Esophagus mucosa (tissue), 1 donor: ENCODE measurements around the gene SEC11A. TPM values are rescaled to one million over a fixed set of nuclear protein-coding genes. Genes with fewer than 3 reads are reported as not detected.
"Not testable (repeated sequence)": the region's sequence is repeated elsewhere in the genome, so short reads cannot be mapped to it uniquely, and the experiment has no call there.

Source experiments
- ATAC-seq: fragments of 200-7000 bp; cut with Tn5 transposase; one replicate; pipeline ENCODE4 v1.9.1; 2020
- total RNA-seq: library from RNA; stranded (reverse); gene quantifications from one replicate; pipeline ENCODE4 v1.2.4, GENCODE V29; 2023
- donor health status: DM: yes; HTN: yes; CAD: no.

SEC11A gene
- total RNA-seq, 1 donor from 2014 or later: 65.4 TPM

GRCh38 chr15:84736375-84736774 is 20.4 kb upstream of the SEC11A start:
- no peak for ATAC-seq

DNA sequence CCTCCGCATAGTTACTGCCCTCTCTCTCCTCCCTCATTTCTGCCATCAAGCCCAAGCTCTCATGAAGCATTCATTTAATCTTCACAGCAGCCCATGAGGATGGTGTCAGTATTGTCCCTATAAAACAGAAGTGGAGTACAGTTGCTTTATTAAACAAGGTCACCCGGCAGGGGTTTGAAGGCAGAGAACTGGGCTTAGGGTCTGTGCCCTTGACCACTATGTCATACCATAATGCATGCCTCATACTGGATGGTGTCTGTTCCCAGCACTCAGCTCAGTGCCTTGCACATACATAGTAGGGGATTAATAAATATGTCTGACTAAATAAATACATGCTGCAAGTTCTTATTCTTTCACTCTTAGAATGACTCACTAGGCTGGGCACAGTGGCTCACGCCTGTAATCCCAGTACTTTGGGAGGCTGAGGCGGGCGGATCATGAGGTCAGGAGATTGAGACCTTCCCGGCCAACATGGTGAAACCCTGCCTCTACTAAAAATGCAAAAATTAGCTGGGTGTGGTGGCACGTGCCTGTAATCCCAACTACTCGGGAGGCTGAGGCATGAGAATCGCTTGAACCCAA is 19.6 kb upstream of the SEC11A start:
- peak; percentile 93 for ATAC-seq

DNA sequence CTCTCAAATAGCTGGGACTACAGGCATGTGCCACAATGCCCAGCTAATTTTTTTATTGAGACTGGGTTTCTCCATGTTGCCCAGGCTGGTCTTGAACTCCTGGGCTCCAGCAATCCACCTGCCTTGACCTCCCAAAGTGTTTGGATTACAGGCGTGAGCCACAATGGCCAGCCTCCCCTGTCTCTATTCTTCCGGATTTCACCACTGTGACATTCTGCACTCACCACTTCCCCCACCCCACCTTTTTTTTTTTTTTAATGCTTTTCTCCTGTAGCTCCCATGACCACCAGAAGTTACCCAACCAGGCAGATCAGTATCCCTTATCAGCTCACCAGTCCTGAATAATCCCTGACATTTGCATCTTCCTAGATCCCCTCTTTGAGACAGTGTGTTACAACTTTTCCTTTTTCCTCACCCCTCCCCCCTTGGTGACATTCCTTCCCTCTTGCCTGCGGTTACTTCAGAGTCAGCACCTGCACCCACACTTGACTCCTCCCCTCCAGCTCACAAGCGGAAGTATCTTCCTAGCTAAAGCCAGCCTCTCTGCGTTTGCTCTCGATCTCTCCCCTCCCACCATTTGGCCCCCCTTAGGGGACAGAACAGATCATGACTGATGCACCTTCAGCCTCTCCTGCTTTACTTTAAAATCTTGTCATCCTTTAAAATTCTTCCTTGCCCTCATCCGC is 19.0 kb upstream of the SEC11A start:
- ATAC-seq: peak; percentile 87

DNA sequence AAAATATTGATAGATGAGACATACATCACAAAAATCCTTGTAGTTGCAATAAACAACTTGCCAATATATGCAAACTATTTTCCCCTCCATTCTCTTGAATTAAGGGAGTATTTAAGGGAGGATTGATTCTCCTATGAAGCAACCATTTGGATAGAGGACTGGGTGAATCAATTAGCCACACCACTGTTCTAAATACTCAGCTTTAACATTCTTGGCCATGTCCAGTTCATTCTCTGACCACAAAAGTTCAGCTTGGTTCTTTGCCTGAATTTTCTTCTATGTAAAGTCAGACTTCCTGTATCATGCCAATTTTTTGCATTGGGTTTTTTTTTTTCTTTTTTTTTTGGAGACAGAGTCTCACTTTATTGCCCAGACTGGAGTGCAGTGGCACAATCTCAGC is 15.8 kb upstream of the SEC11A start:
- no peak for ATAC-seq

- no peak for ATAC-seq
Measured at GRCh38 chr15:84727429-84727828, 11.5 kb upstream of the SEC11A start.

GRCh38 chr15:84725001-84725491 is 9.1 kb upstream of the SEC11A start:
- ATAC-seq: peak; percentile 62

DNA sequence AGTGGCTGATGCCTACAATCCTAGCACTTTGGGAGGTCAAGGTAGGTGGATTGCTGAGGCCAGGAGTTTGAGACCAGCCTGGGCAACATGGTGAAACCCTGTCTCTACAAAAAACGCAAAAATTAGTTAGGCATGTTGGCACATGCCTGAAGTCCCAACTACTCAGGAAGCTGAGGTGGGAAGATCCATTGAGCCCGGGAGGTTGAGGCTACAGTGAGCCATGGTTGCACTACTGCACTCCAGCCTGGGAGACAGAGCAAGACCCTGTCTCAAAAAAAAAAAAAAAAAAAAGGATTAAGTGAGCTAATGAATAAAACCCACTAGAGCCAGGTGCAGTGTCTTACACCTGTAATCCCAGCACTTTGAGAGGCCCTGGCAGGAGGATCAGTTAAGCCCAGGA is 6.7 kb upstream of the SEC11A start:
- ATAC-seq: no peak

- no peak for ATAC-seq
Measured at GRCh38 chr15:84721371-84721770, 5.4 kb upstream of the SEC11A start.

DNA sequence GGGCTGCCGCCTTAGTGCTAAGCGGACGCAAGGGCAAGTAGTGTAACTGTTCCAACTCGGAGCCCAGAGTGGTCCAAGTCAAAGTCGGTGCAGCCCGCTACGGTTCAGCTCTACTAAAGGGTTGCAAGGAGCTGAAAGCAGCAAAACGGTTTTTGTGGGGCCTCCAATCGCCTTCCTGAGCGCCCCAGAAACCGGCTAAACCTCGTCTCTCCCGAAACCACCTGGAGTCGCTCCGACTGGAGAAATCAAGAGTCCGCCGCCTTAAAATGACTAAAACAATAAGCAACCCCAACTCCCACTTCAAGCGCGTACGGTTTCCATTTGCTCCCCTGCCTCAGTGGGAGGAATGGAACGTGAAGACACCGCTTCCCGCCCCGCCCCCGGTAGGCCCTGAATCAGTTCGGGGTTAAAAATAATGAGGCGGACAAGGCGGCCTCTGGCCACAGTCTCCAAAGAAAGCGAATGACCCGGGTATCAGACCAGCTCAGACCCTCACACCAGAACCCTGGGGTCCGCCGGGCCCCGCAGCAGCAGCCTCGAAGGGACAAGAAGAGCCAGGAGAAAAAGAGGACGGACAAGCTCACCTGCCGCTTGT is 401 bp downstream of the SEC11A start:
- ATAC-seq: peak; percentile 27

- no peak for ATAC-seq
Measured at GRCh38 chr15:84714821-84715220, 1.1 kb downstream of the SEC11A start.

DNA sequence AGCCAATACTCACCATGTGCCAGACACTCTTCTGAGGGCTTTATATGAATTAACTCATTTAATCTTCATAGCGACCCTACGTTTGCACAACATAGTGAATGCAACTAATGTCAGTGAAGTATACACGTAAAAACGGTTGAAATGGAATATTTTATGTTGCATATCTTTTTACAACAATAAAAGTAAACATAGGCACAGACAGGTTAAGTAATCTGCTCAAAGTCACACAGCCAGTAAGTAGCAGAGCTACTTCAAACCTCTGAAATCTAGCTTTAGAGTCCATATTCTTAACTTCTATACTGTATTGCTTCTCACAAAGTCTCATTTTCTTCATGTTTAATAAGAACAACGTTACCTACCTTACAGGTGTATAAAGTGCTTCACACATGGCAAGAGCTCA is 1.6 kb downstream of the SEC11A start:
- ATAC-seq: no peak

GRCh38 chr15:84703808-84704207 is 12.1 kb downstream of the SEC11A start:
- ATAC-seq: no peak

DNA sequence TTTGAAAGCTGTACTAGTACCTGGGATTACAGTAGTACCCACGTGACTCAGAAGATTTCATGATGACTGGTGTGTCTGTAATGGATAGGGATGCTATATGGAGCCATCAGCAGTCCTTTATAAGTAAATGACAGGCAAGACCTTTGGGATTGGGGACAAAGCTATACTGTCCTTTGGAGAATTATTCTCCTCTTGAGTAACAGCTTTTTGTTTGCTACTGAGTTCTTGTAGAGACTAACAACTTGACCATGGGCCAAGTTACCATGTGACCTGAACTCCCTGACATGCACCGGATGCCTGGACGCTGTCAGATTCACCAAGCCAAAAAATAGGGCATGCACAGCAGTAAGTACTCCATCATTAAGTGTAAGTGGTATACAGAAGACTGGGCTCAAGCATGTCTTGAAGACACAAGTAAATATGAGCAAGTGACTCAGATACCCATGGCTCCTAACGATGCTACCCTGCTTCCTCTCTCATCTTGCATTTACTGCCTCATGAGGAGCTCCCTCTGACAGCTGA is 12.9 kb downstream of the SEC11A start:
- peak; percentile 67 for ATAC-seq

DNA sequence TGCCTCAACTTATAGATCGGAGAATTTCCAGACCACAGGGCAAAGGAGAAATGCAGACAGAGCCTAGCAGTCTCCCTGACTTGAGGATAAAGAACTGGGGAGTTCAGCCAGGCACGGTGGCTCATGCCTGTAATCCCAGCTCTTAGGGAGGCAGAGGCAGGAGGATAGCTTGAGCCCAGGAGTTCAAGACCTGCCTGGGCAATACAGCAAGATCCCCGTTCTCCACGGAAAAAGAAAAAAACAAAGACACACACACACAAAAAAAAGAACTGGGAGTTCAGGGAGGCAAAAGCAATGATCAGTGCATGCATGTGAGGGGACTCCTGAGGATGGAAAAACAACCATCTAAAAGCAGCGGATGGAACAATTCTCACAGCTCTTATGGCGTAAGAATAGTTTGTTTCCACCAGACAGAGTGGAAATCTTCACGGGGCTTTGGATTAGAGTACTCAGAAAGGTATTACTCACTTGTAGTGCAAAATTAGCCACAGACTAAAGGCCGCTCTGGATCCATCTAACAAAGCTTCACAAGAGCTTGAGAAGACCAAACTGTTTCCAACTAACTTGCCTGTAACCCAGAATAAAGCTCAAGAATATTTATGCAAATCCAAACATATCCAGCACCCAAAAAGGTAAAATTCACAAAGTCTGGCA is 16.3 kb downstream of the SEC11A start:
- ATAC-seq: no peak

- no peak for ATAC-seq
Measured at GRCh38 chr15:84697236-84697990, 18.5 kb downstream of the SEC11A start.

- no peak for ATAC-seq
Measured at GRCh38 chr15:84696757-84697156, 19.2 kb downstream of the SEC11A start.

- no peak for ATAC-seq
Measured at GRCh38 chr15:84690342-84690741, 25.6 kb downstream of the SEC11A start.

GRCh38 chr15:84689858-84690257 is 26.1 kb downstream of the SEC11A start:
- no peak for ATAC-seq

GRCh38 chr15:84686446-84686845 is 29.5 kb downstream of the SEC11A start:
- not testable (repeated sequence) for ATAC-seq

- ATAC-seq: peak; percentile 95
Measured at GRCh38 chr15:84685304-84685703, 30.6 kb downstream of the SEC11A start.

DNA sequence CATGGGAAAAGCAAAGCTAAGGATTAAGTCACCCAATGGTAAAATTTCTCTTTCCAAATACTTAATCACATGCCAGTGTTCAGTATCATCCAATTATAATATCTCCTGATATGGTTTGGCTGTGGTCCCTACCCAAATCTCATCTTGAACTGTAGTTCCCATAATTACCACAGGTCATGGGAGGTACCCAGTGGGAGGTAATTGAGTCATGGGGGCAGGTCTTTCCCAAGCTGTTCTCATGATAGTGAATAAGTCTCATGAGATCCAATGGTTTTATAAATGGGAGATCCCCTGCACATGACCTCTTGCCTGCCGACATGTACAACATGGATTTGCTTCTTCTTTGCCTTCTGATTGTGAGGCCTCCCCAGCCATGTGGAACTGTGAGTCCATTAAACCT is 31.8 kb downstream of the SEC11A start:
- ATAC-seq: no peak

- ATAC-seq: peak; percentile 55
Measured at GRCh38 chr15:84681831-84682230, 34.1 kb downstream of the SEC11A start.

GRCh38 chr15:84671211-84671610 is 44.7 kb downstream of the SEC11A start:
- ATAC-seq: no peak
